Neuronal stem cell (in vitro differentiated cells): Measurements from ENCODE around the gene DENND1B.
A peak's percentile ranks its signal among the peaks of the same experiment; 100 is the strongest.

ENCODE experiments used
- DNase-seq: peaks from one replicate; pipeline ENCODE4 v3.0.0-alpha.2; 2013; ENCODE audit warnings: low spot score
- H2AFZ ChIP-seq: one replicate; pipeline ENCODE4 v1.6.1; 2013; ENCODE audit warnings: mild to moderate bottlenecking, low read length, inconsistent platforms
- H2AK5ac ChIP-seq: 2 replicates; pipeline ENCODE4 v1.6.1; 2013; ENCODE audit warnings: low read depth, mild to moderate bottlenecking, inconsistent platforms, low read length, moderate library complexity, mixed read lengths
- H2BK120ac ChIP-seq: 2 replicates; pipeline ENCODE4 v1.6.1; 2013; ENCODE audit warnings: low read depth, mild to moderate bottlenecking, inconsistent platforms, low read length, moderate library complexity, mixed read lengths
- H2BK12ac ChIP-seq: one replicate; pipeline ENCODE4 v1.6.1; 2013; ENCODE audit warnings: low read length, inconsistent platforms
- H2BK15ac ChIP-seq: 2 replicates; pipeline ENCODE4 v1.6.1; 2013; ENCODE audit warnings: mild to moderate bottlenecking, low read length, inconsistent platforms, mixed read lengths
- H2BK5ac ChIP-seq: one replicate; pipeline ENCODE4 v1.6.1; 2013; ENCODE audit warnings: inconsistent platforms, mild to moderate bottlenecking, low read length, moderate library complexity
- H3K14ac ChIP-seq: one replicate; pipeline ENCODE4 v1.6.1; 2013; ENCODE audit warnings: low read length, inconsistent platforms
- H3K18ac ChIP-seq: 2 replicates; pipeline ENCODE4 v1.6.1; 2013; ENCODE audit warnings: low read length, inconsistent platforms
- H3K23ac ChIP-seq: 2 replicates; pipeline ENCODE4 v1.6.1; 2013; ENCODE audit warnings: low read depth, mild to moderate bottlenecking, mixed read lengths, low read length, inconsistent platforms; ENCODE audit not compliant: poor library complexity
- H3K27ac ChIP-seq: replicated peaks from 3 replicates; pipeline ENCODE4 v1.5.1; 2013; ENCODE audit warnings: low read length, inconsistent platforms
- H3K27me3 ChIP-seq, 3 experiments: 2 replicates each; pipeline ENCODE4 v1.6.1; 2013; ENCODE audit warnings: low read length in 3 of 3, mild to moderate bottlenecking in 2 of 3, inconsistent platforms in 1 of 3, low read depth in 1 of 3, mixed read lengths in 1 of 3, moderate library complexity in 1 of 3; ENCODE audit not compliant: control insufficient read depth in 3 of 3, insufficient read depth in 3 of 3
- H3K36me3 ChIP-seq, 2 donors: replicated peaks in 1 of 2; 2 replicates each; pipeline ENCODE4 v1.6.1; 2013; ENCODE audit warnings: low read length in 2 of 2; ENCODE audit not compliant: control insufficient read depth in 2 of 2, insufficient read depth in 2 of 2
- H3K4ac ChIP-seq: 2 replicates; pipeline ENCODE4 v1.6.1; 2013; ENCODE audit warnings: inconsistent platforms, mild to moderate bottlenecking, low read length, moderate library complexity
- H3K4me1 ChIP-seq, 2 donors: 1 replicate in 1 of 2; 2 replicates in 1 of 2; pipeline ENCODE4 v1.6.1; 2013; ENCODE audit warnings: low read length in 2 of 2, low read depth in 1 of 2; ENCODE audit not compliant: control insufficient read depth in 2 of 2, insufficient read depth in 1 of 2
- H3K4me2 ChIP-seq: one replicate; pipeline ENCODE4 v1.6.1; 2013; ENCODE audit warnings: mild to moderate bottlenecking, low read length, inconsistent platforms; ENCODE audit not compliant: insufficient read depth, poor library complexity, severe bottlenecking
- H3K4me3 ChIP-seq, 2 donors: 2 replicates each; pipeline ENCODE4 v1.5.1; 2013; ENCODE audit warnings: low read length in 2 of 2, mild to moderate bottlenecking in 2 of 2, inconsistent platforms in 1 of 2, moderate library complexity in 1 of 2
- H3K79me1 ChIP-seq: one replicate; pipeline ENCODE4 v1.6.1; 2013; ENCODE audit warnings: low read depth, mild to moderate bottlenecking, inconsistent platforms, low read length, moderate library complexity
- H3K9ac ChIP-seq: one replicate; pipeline ENCODE4 v1.6.1; 2013; ENCODE audit warnings: mild to moderate bottlenecking, low read depth, low read length, inconsistent platforms; ENCODE audit not compliant: poor library complexity
- H3K9me3 ChIP-seq, 2 donors: replicated peaks in 1 of 2; 2 replicates each; pipeline versions ENCODE3 to v1.6.1; 2013; ENCODE audit warnings: low read length in 2 of 2, mild to moderate bottlenecking in 2 of 2, inconsistent platforms in 1 of 2, low read depth in 1 of 2, mixed read lengths in 1 of 2, moderate library complexity in 1 of 2; ENCODE audit not compliant: control insufficient read depth in 2 of 2, insufficient read depth in 1 of 2
- H4K8ac ChIP-seq: one replicate; pipeline ENCODE4 v1.6.1; 2013; ENCODE audit warnings: low read depth, mild to moderate bottlenecking, inconsistent platforms, low read length, moderate library complexity
- H4K91ac ChIP-seq: one replicate; pipeline ENCODE4 v1.6.1; 2013; ENCODE audit warnings: low read length, low read depth, mild to moderate bottlenecking, inconsistent platforms; ENCODE audit not compliant: poor library complexity
- WGBS, 2 donors: extraction: QIAGEN DNeasy Blood & Tissue Kit; methylation state at CpG; one replicate each; pipeline ENCODE4 v1.1.7; 2013; ENCODE audit warnings: missing lambda C conversion rate in 2 of 2, mixed read lengths in 1 of 2; ENCODE audit not compliant: insufficient read length in 2 of 2, insufficient replicate concordance in 1 of 2; ENCODE audit errors: extremely low coverage in 2 of 2; 5-methylcytosine and 5-hydroxymethylcytosine counted together

The DENND1B gene

DNA sequence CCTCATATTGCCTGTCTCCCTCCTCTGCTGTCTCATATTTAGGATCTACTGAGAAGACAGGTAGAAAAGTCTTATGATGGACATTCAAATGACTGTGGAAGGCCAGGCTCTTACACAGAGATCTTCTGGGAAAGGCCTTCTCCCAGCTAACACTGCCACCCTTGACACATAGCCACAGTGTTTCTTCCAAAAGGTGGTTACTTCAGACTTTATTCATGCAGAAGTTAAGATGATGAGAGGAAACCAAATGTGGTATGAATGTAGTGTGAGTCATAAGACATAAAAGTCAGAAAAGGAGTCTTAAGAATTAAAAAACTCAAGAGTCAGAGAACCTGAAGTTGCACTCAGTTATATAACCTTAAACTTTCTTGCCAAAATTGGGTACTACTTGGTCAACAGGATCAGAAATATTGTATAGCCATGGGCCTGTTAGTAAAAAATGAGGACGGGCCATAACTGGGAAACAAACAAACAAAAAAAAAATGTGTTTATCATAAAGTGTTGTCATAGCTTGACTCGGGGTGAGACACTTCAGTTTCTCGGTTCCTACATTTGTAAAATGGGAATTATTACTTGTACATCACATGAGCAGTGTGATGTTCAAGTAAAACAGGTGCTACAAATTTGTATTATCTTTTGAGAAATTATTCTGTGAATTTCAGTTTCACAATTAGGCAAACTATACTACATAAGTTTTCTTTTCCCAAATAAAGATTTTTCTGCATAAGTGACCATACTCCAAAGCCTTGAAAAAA, 1.2 kb upstream of the DENND1B start:
- Histone ChIP-seq H2BK5ac (no peak overlapping the region), H3K27me3 (peaks cover 0 to 49% (median 0%) of the 10 kb centered on the region in 3 experiments), H3K18ac (no peak overlapping the region), H3K4ac (no peak overlapping the region), H3K23ac (no peak overlapping the region), H2BK12ac (no peak overlapping the region), H3K9me3 (no peaks in the 10 kb centered on the region), H2AK5ac (no peak overlapping the region), H2BK120ac (no peak overlapping the region), H3K14ac (no peak overlapping the region), H3K4me3 (no peak overlapping the region), H3K27ac (no peak overlapping the region), H3K9ac (no peak overlapping the region), H3K4me2 (no peak overlapping the region), H2BK15ac (no peak overlapping the region), H4K8ac (no peak overlapping the region), H2AFZ (no peak overlapping the region), H4K91ac (no peak overlapping the region), H3K79me1 (no peaks in the 10 kb centered on the region), H3K36me3 (no peaks in the 10 kb centered on the region), H3K4me1 (peaks cover 2 to 3% of the 10 kb centered on the region in 2 donors)
- WGBS, 2 donors = no CpG with 5 or more reads among the region's 3 CpGs
- DNase-seq = no peak

DNA sequence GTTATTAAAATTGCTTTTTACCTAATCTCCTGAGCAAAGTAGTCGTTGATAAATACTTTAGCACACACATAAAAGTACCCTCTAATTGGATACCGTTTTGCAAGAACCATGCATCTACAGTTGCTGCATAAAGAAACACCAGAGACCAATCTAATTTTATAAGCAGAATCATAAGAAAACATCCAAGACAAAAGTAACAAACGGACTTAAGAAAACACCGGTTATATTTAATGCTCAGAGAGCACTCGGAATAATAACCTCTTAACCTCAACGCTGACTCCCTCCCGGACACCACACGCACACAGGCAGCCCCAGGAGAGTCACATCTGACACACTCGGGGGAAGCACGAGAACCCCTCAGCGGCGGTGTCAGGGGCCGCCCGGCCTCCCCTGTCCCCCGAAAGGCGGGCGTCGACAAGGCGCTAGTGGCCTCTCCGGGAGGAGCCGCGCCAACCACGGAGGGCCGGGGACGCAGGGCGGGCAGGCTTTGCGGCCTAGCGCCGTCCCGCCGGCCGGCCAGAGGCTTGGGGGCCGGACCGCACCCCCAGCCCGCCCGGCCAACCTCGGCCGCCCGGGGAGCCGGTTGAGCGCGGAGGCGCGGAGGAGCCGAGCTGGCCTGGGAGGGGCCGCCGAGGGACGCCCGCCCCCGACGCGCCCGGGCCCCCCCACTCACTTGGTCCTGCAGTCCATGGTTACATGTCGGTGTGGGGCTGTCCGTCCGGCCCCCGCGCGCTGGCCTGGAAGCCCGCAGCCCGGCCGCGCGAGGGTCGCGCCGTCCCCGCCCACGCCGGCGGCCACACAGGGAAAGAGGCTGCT, 606 bp downstream of the DENND1B start:
- Histone ChIP-seq H3K18ac (peak overlapping the region; percentile 88), H3K27ac (no peak overlapping the region), H2BK5ac (peak overlapping the region; percentile 87), H3K4me1 (peaks cover 2 to 3% of the 10 kb centered on the region in 2 donors), H3K9ac (peak overlapping the region; percentile 86), H3K79me1 (no peaks in the 10 kb centered on the region), H3K23ac (peak overlapping the region; percentile 62), H2BK120ac (peak overlapping the region; percentile 72), H2BK15ac (peak overlapping the region; percentile 80), H2BK12ac (peak overlapping the region; percentile 58), H4K8ac (no peak overlapping the region), H3K14ac (peak overlapping the region; percentile 47), H3K4me2 (peak overlapping the region; percentile 71), H4K91ac (no peak overlapping the region), H3K4me3 (peak overlapping the region; percentile 57 to 91), H3K36me3 (no peaks in the 10 kb centered on the region), H3K27me3 (peaks cover 0 to 49% (median 0%) of the 10 kb centered on the region in 3 experiments), H2AK5ac (no peak overlapping the region), H3K9me3 (no peaks in the 10 kb centered on the region), H2AFZ (peak overlapping the region; percentile 98), H3K4ac (no peak overlapping the region)
- no CpG with 5 or more reads among the region's 71 CpGs for WGBS, 2 donors
- peak; percentile 35 for DNase-seq

DNA sequence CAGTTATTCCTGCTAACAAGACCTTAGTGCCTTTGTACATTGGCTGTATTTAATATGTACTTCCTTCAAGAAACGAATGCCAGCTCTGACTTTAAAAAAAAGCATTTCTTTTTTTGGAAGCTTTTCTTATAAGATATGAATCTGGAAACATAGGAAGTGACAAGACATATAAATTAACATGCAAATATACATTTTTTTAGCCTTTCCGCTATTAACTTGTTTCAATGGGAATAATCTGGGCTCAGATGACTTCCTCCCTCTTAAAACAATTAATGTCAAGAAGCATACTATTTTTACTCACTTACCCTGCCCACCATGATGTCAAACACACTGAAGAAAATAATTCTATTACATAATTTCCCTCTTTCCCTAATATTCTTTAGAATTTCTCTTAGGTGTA, 1.4 kb downstream of the DENND1B start:
- Histone ChIP-seq H2AK5ac (no peak overlapping the region), H3K14ac (no peak overlapping the region), H3K4me2 (no peak overlapping the region), H3K4me3 (no peak overlapping the region), H3K4me1 (peaks cover 2 to 3% of the 10 kb centered on the region in 2 donors), H2BK15ac (no peak overlapping the region), H4K91ac (no peak overlapping the region), H2BK12ac (no peak overlapping the region), H3K23ac (no peak overlapping the region), H2BK120ac (no peak overlapping the region), H3K27me3 (peaks cover 0 to 49% (median 0%) of the 10 kb centered on the region in 3 experiments), H2BK5ac (no peak overlapping the region), H3K18ac (no peak overlapping the region), H3K9ac (no peak overlapping the region), H3K27ac (no peak overlapping the region), H3K36me3 (no peaks in the 10 kb centered on the region), H3K79me1 (no peaks in the 10 kb centered on the region), H4K8ac (no peak overlapping the region), H2AFZ (no peak overlapping the region), H3K4ac (no peak overlapping the region), H3K9me3 (no peaks in the 10 kb centered on the region)
- WGBS, 2 donors = no CpG with 5 or more reads among the region's 2 CpGs
- DNase-seq = no peak
